ENCODE results near the gene TFF3. TPM values are rescaled to one million over a fixed set of nuclear protein-coding genes. Genes with fewer than 3 reads are reported as not detected.

TFF3 gene
- total RNA-seq, 2 donors from 2014 or later = 4.1 to 9.1 TPM

- intact Hi-C loops (cut with DNase I) = no loop called here
- no peak for ATAC-seq
- DNase-seq = no peak
Measured at GRCh38 chr21:42348762-42349161, 33.6 kb upstream of the TFF3 start.

GRCh38 chr21:42347601-42348327 is 32.6 kb upstream of the TFF3 start:
- intact Hi-C loops (cut with DNase I) = no loop called here
- DNase-seq (no peak), ATAC-seq (no peak)

GRCh38 chr21:42346866-42347600 is 31.8 kb upstream of the TFF3 start:
- no peak for ATAC-seq
- DNase-seq = no peak
- intact Hi-C loops (cut with DNase I) = no loop called here

- intact Hi-C loops (cut with DNase I) = no loop called here
- DNase-seq (no peak), ATAC-seq (no peak)
Measured at GRCh38 chr21:42346441-42346840, 31.2 kb upstream of the TFF3 start.

GRCh38 chr21:42344631-42345030 is 29.4 kb upstream of the TFF3 start:
- intact Hi-C loops (cut with DNase I) = no loop called here
- no peak for ATAC-seq
- DNase-seq = no peak

GRCh38 chr21:42343963-42344510 is 28.8 kb upstream of the TFF3 start:
- intact Hi-C loops (cut with DNase I) = no loop called here
- ATAC-seq (no peak), DNase-seq (no peak)

- ATAC-seq = no peak
- intact Hi-C loops (cut with DNase I) = no loop called here
- DNase-seq = no peak
Measured at GRCh38 chr21:42343556-42343955, 28.3 kb upstream of the TFF3 start.

- ATAC-seq = no peak
- no peak for DNase-seq
- intact Hi-C loops (cut with DNase I) = no loop called here
Measured at GRCh38 chr21:42343101-42343500, 27.9 kb upstream of the TFF3 start.

- intact Hi-C loops (cut with DNase I) = no loop called here
- ATAC-seq (no peak), DNase-seq (no peak)
Measured at GRCh38 chr21:42341776-42342542, 26.8 kb upstream of the TFF3 start.

GRCh38 chr21:42340187-42341050 is 25.2 kb upstream of the TFF3 start:
- no peak for DNase-seq
- intact Hi-C loops (cut with DNase I) = no loop called here
- ATAC-seq = no peak

GRCh38 chr21:42338729-42339715 is 23.8 kb upstream of the TFF3 start:
- DNase-seq (no peak), ATAC-seq (no peak)
- intact Hi-C loops (cut with DNase I) = no loop called here

GRCh38 chr21:42337830-42338728 is 22.9 kb upstream of the TFF3 start:
- intact Hi-C loops (cut with DNase I) = no loop called here
- DNase-seq (peak; percentile 69), ATAC-seq (peak; percentile 59 to 79)

- intact Hi-C loops (cut with DNase I) = no loop called here
- ATAC-seq (no peak), DNase-seq (no peak)
Measured at GRCh38 chr21:42337276-42337675, 22.1 kb upstream of the TFF3 start.

GRCh38 chr21:42336054-42336453 is 20.8 kb upstream of the TFF3 start:
- intact Hi-C loops (cut with DNase I) = no loop called here
- no peak for DNase-seq
- ATAC-seq = no peak

GRCh38 chr21:42332557-42333317 is 17.5 kb upstream of the TFF3 start:
- intact Hi-C loops (cut with DNase I) = no loop called here
- no peak for DNase-seq
- ATAC-seq = no peak

- ATAC-seq (no peak), DNase-seq (no peak)
- intact Hi-C loops (cut with DNase I) = no loop called here
Measured at GRCh38 chr21:42331660-42332059, 16.5 kb upstream of the TFF3 start.
